K562 (cell line): ENCODE results near the gene ZNF837. TPM values are rescaled to one million over a fixed set of nuclear protein-coding genes. Genes with fewer than 3 reads are reported as not detected.

Experiments used
- CBX8 ChIP-seq: fragments of 200-600 bp; sonication (generic); IDR thresholded peaks from 2 replicates; pipeline ENCODE4 v1.6.1; 2012; ENCODE audit warnings: borderline replicate concordance, mixed run types, low read depth, mild to moderate bottlenecking, moderate library complexity, mixed read lengths, low read length, control low read depth, inconsistent platforms; ENCODE audit not compliant: poor library complexity, severe bottlenecking; ENCODE audit errors: extremely low read depth
- CSDE1 ChIP-seq, 2 experiments: fragments of 450-650 bp; IDR thresholded peaks; 2 replicates each; pipeline ENCODE4 v1.6.1; 2016; ENCODE audit warnings: mild to moderate bottlenecking in 1 of 2
- ETS2 ChIP-seq: IDR thresholded peaks from 2 replicates; pipeline ENCODE4 v1.6.1; 2016; ENCODE audit warnings: borderline replicate concordance, missing genetic modification characterization, mild to moderate bottlenecking, moderate library complexity, missing compliant biosample characterization; ENCODE audit not compliant: poor library complexity, severe bottlenecking
- HDAC3 ChIP-seq: fragments of 450-650 bp; IDR thresholded peaks from 2 replicates; pipeline ENCODE4 v1.6.1; 2018; ENCODE audit warnings: borderline replicate concordance, mild to moderate bottlenecking, moderate library complexity; ENCODE audit not compliant: partially characterized antibody
- KLF6 ChIP-seq: fragments of 250-450 bp; sonication (Bioruptor Pico); IDR thresholded peaks from 2 replicates; pipeline ENCODE4 v1.4.0; 2020; ENCODE audit warnings: mild to moderate bottlenecking, moderate library complexity, borderline replicate concordance
- MAFF ChIP-seq: IDR thresholded peaks from 2 replicates; pipeline ENCODE4 v1.6.1; 2012; ENCODE audit warnings: low read length, improper control_type of control experiment
- MAFK ChIP-seq: IDR thresholded peaks from 2 replicates; pipeline ENCODE4 v1.6.1; 2011; ENCODE audit warnings: low read length, improper control_type of control experiment
- MYBL2 ChIP-seq, 2 experiments: fragments of 450-650 bp in 1 of 2; sonication (generic) in 1 of 2; formaldehyde crosslinking in 1 of 2; IDR thresholded peaks; 2 replicates each; pipeline versions ENCODE4 v1.6.1 to v1.8.1; 2017 to 2022; ENCODE audit warnings: borderline replicate concordance in 1 of 2, inconsistent platforms in 1 of 2, low read depth in 1 of 2, mild to moderate bottlenecking in 1 of 2, missing genetic modification reagents in 1 of 2, moderate library complexity in 1 of 2
- NBN ChIP-seq: fragments of 450-650 bp; IDR thresholded peaks from 2 replicates; pipeline ENCODE4 v1.6.1; 2016; ENCODE audit warnings: low read depth, mild to moderate bottlenecking
- NONO ChIP-seq, 2 experiments: fragments of 200-400 bp in 1 of 2; fragments of 450-650 bp in 1 of 2; formaldehyde crosslinking in 1 of 2; IDR thresholded peaks; 2 replicates each; pipeline ENCODE4 v1.6.1; 2017; ENCODE audit warnings: low read depth in 2 of 2, mild to moderate bottlenecking in 2 of 2, moderate library complexity in 2 of 2, low read length in 1 of 2
- RBM25 ChIP-seq: fragments of 200-400 bp; formaldehyde crosslinking; IDR thresholded peaks from 2 replicates; pipeline ENCODE4 v1.6.1; 2018; ENCODE audit warnings: low read length, low read depth, moderate library complexity; ENCODE audit not compliant: severe bottlenecking
- RBM34 ChIP-seq: fragments of 200-400 bp; formaldehyde crosslinking; IDR thresholded peaks from 2 replicates; pipeline ENCODE4 v1.6.1; 2018; ENCODE audit warnings: low read length, borderline replicate concordance; ENCODE audit not compliant: insufficient read depth
- SIN3B ChIP-seq: fragments of 450-650 bp; IDR thresholded peaks from 2 replicates; pipeline ENCODE4 v1.6.1; 2017; ENCODE audit warnings: low read depth, mild to moderate bottlenecking, moderate library complexity
- SMC3 ChIP-seq: conservative IDR thresholded peaks from 2 replicates; pipeline ENCODE4 v1.6.1; 2011; ENCODE audit warnings: low read depth, low read length, improper control_type of control experiment; ENCODE audit not compliant: insufficient read depth
- ZFP30 ChIP-seq: fragments of 250-450 bp; sonication (Bioruptor Pico); IDR thresholded peaks from 2 replicates; pipeline ENCODE4 v1.8.0; 2022; ENCODE audit warnings: moderate library complexity, mild to moderate bottlenecking, inconsistent platforms, borderline replicate concordance
- ZSCAN32 ChIP-seq: fragments of 450-650 bp; formaldehyde crosslinking; IDR thresholded peaks from 2 replicates; pipeline ENCODE4 v1.4.0; 2020; ENCODE audit warnings: mild to moderate bottlenecking, moderate library complexity
- polyA plus RNA-seq, 8 experiments: library from polyadenylated mRNA; depleted of rRNA in 4 of 8; stranded (reverse) in 5 of 8; unstranded in 3 of 8; fragments of >200 nt; fragmentation: Nextera tagmentation in 2 of 8; fragmentation: Illumina TruSeq in 1 of 8; extraction: Ambion mirVana in 2 of 8; extraction: Trizol in 1 of 8; gene quantifications; 2 replicates each; pipeline versions ENCODE4 v1.2.1 to v1.2.3, GENCODE V29; 2011 to 2014; ENCODE audit warnings: inconsistent platforms in 1 of 8, missing spikeins in 1 of 8
- total RNA-seq, 7 experiments: library from RNA; depleted of rRNA in 6 of 7; stranded (reverse); fragments of >200 nt in 6 of 7; fragmentation: Illumina TruSeq in 2 of 7; extraction: Trizol in 2 of 7; gene quantifications; 2 replicates each; pipeline versions ENCODE4 v1.2.1 to v1.2.3, GENCODE V29; 2011 to 2021; ENCODE audit warnings: low replicate concordance in 1 of 7
- TF ChIP-seq, protein P1 (sequence below): fragments of 450-650 bp; formaldehyde crosslinking; IDR thresholded peaks from 2 replicates; pipeline ENCODE4 v1.4.0; 2022; ENCODE audit warnings: mild to moderate bottlenecking, moderate library complexity
- TF ChIP-seq, protein P2 (sequence below): fragments of 250-450 bp; sonication (Bioruptor Pico); IDR thresholded peaks from 2 replicates; pipeline ENCODE4 v1.5.0; 2021; ENCODE audit warnings: mild to moderate bottlenecking, borderline replicate concordance
- TF ChIP-seq, protein P3 (sequence below): fragments of 450-650 bp; IDR thresholded peaks from 2 replicates; pipeline ENCODE4 v1.6.1; 2017; ENCODE audit warnings: mild to moderate bottlenecking, moderate library complexity

The ZNF837 gene
- total and polyA plus RNA-seq, 9 of the 15 experiments (the other 6 are each of a cell fraction or from before 2014, with no cell fraction given) = 0.11 to 2.1 (median 0.57) TPM; not detected in 4

DNA sequence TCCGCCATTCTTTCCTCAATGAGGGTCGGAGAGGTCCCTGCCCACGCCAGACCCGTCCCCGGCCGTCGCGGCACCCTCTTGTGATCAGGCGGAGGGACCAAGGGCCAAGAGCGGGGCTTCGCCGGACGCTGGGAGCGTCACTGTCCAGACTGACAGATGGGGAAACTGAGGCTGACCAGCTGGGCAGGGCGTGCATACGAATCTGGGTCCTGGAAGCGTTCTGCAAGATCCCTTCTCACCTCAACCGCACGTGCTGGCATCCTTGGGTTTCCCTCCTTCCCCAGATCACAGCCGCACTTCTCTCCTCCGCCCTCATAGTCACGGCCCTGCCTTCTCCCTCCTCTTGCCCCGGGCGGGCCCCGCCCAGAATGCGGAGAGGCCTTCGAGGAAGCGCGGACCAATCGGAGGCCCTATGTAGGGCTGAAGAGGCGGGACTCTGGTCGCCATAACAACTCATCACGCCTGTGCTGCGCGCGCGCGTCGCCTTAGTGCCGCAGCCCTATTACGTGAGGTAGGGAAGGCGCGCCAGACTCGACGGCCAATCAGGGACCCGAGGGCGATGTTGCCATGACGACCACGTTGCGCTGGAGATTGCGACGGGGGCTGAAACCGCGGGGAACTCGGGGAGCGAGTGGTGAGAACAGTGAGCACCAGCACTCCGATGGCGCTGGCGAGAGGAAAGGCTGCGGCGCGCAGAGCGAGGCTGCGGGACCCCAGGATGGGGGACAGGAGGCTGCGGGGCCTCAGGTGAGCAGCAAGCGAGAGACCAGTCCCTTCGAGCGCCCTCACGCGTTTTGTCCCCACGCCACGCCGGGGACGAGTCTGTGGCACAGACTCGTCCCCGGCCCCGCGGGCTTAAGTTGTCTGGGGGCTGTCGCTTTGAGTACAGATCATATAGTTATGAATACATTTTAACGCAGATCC is 20.3 kb upstream of the ZNF837 start (continued):
- TF ChIP-seq KLF6 (CRISPR knock-in tag) (no peak), ETS2 (tag) (no peak), SIN3B (peak; percentile 44; the same call in 1 of the 2 replicates), CSDE1 (IDR thresholded peaks at IDR 0.05) (peak in 1 of 2 experiments; percentile 100; a peak in 2 of 4 replicates), NONO (IDR thresholded peaks at IDR 0.05; ENCODE audit: low read depth in 2 of 2, low read length in 1 of 2) (no peak; a peak in 1 of 4 replicates), NBN (no peak), SMC3 (no peak), MYBL2 (IDR thresholded peaks at IDR 0.05; ENCODE audit: low read depth) (no peak), MYBL2 (CRISPR knock-in tag; IDR thresholded peaks at IDR 0.05; ENCODE audit: borderline replicate concordance) (no peak), ZFP30 (CRISPR knock-in tag) (no peak), HDAC3 (no peak), MAFK (no peak), RBM34 (no peak), CBX8 (no peak), MAFF (no peak), RBM25 (peak; percentile 85), ZSCAN32 (CRISPR knock-in tag) (0 out of 2 replicates have a peak, but pooled peaks have one; percentile 10)
- TF ChIP-seq, protein P1, sequence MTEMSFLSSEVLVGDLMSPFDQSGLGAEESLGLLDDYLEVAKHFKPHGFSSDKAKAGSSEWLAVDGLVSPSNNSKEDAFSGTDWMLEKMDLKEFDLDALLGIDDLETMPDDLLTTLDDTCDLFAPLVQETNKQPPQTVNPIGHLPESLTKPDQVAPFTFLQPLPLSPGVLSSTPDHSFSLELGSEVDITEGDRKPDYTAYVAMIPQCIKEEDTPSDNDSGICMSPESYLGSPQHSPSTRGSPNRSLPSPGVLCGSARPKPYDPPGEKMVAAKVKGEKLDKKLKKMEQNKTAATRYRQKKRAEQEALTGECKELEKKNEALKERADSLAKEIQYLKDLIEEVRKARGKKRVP (CRISPR knock-in tag) = 0 out of 2 replicates have a peak, but pooled peaks have one; percentile 12
- TF ChIP-seq, protein P2, sequence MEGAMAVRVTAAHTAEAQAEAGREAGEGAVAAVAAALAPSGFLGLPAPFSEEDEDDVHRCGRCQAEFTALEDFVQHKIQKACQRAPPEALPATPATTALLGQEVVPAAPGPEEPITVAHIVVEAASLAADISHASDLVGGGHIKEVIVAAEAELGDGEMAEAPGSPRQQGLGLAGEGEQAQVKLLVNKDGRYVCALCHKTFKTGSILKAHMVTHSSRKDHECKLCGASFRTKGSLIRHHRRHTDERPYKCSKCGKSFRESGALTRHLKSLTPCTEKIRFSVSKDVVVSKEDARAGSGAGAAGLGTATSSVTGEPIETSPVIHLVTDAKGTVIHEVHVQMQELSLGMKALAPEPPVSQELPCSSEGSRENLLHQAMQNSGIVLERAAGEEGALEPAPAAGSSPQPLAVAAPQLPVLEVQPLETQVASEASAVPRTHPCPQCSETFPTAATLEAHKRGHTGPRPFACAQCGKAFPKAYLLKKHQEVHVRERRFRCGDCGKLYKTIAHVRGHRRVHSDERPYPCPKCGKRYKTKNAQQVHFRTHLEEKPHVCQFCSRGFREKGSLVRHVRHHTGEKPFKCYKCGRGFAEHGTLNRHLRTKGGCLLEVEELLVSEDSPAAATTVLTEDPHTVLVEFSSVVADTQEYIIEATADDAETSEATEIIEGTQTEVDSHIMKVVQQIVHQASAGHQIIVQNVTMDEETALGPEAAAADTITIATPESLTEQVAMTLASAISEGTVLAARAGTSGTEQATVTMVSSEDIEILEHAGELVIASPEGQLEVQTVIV = peak; percentile 78; the same call in 1 of the 2 replicates
- TF ChIP-seq, protein P3, sequence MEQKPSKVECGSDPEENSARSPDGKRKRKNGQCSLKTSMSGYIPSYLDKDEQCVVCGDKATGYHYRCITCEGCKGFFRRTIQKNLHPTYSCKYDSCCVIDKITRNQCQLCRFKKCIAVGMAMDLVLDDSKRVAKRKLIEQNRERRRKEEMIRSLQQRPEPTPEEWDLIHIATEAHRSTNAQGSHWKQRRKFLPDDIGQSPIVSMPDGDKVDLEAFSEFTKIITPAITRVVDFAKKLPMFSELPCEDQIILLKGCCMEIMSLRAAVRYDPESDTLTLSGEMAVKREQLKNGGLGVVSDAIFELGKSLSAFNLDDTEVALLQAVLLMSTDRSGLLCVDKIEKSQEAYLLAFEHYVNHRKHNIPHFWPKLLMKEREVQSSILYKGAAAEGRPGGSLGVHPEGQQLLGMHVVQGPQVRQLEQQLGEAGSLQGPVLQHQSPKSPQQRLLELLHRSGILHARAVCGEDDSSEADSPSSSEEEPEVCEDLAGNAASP = no peak
